Mononuclear cell (primary cell): Measurements from ENCODE around the gene WDR82. TPM values are rescaled to one million over a fixed set of nuclear protein-coding genes. Genes with fewer than 3 reads are reported as not detected.
"Not testable (repeated sequence)": the region's sequence is repeated elsewhere in the genome, so short reads cannot be mapped to it uniquely, and the experiment has no call there.

Source experiments
- H3K27me3 ChIP-seq: 2 replicates; pipeline ENCODE4 v1.6.0; 2011; ENCODE audit warnings: low read length, control low read depth; ENCODE audit not compliant: insufficient read depth
- H3K4me1 ChIP-seq: 2 replicates; pipeline ENCODE4 v1.5.1; 2011; ENCODE audit warnings: mild to moderate bottlenecking, low read length, control low read depth; ENCODE audit not compliant: insufficient read depth
- H3K4me3 ChIP-seq: 2 replicates; pipeline ENCODE4 v1.5.1; 2011; ENCODE audit warnings: mild to moderate bottlenecking, low read length, moderate library complexity
- H3K9me3 ChIP-seq: 2 replicates; pipeline ENCODE4 v1.5.1; 2011; ENCODE audit warnings: low read depth, mild to moderate bottlenecking, control low read depth, low read length
- total RNA-seq: library from RNA; depleted of rRNA; stranded (reverse); fragments of >200 nt; gene quantifications from one replicate; pipeline ENCODE4 v1.2.3, GENCODE V29; 2012

Gene WDR82
- total RNA-seq, 1 donor, result 85.5 TPM

DNA sequence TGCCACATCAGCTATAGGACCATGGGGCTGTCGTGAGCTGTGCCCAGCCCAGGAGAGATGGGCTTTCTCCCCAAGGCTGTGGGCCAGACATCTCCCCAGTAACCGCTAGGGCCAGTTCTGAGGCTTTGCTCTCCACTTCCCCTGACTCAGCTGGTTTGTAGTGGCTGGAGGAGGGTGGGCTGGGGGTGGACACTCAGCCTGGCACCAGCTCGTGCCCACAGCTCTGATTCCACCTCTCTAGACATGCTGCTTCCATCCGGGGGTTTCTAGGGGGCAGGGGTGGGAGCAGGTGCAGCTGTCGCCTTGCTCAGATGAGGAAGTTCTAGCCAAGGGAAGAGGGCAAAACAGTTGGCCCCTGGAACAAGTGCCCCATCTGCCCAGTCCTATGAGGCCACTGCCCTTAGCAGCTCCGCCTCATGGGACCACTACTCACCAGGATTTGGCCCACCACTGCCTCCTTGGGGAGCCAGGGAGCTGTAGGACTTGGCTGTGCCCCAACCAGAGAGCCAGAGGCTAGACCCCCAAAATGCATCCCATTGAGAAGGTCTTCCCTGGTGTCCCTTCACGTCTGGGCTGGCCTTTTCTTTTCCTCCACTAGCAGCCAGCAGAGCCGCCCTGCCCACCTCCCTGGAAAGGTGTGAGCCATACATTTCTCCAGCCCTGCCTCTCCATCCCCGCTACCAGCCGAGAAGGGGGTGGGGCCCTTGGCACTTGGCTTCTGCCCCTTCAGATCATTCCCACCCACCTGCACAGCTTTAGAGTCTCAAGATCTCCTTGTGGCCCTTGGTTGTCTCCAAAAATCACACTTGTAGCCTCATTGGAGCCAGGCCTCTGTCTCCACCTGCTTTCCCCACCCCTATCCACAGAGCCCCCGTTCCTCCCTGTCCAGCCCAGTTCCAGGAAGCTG lies 19.0 kb upstream of the WDR82 start:
- Histone ChIP-seq H3K27me3 (no peaks in the 10 kb centered on the region), H3K4me3 (no peak overlapping the region), H3K4me1 (no peaks in the 10 kb centered on the region), H3K9me3 (no peaks in the 10 kb centered on the region)

DNA sequence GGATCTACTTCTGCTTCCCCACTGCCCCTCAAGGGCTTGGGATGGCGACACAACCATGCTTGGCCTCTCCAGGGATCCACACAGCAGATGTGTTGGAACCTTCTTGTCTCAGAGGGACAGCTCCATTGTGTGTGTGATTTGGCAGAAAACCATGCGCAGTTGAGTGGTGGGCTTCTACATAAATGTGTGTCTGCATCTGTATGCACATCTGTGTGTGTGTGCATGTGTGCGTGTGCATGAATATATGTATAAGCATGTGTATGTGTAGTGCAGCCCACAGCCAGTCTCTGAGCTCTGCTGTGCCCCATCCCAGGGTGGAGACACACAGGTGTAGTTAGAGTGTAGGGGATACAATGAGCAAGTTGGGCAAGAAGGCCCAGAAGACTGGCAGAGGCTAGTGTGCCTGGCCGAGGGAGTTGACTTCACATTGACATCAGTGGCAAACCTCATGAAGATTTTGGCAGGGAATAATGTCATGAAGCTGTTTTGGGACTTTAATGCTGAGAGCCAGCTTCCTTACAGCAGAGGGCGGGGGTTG lies 17.3 kb upstream of the WDR82 start:
- Histone ChIP-seq H3K9me3 (no peaks in the 10 kb centered on the region), H3K4me3 (no peak overlapping the region), H3K4me1 (no peaks in the 10 kb centered on the region), H3K27me3 (no peaks in the 10 kb centered on the region)

DNA sequence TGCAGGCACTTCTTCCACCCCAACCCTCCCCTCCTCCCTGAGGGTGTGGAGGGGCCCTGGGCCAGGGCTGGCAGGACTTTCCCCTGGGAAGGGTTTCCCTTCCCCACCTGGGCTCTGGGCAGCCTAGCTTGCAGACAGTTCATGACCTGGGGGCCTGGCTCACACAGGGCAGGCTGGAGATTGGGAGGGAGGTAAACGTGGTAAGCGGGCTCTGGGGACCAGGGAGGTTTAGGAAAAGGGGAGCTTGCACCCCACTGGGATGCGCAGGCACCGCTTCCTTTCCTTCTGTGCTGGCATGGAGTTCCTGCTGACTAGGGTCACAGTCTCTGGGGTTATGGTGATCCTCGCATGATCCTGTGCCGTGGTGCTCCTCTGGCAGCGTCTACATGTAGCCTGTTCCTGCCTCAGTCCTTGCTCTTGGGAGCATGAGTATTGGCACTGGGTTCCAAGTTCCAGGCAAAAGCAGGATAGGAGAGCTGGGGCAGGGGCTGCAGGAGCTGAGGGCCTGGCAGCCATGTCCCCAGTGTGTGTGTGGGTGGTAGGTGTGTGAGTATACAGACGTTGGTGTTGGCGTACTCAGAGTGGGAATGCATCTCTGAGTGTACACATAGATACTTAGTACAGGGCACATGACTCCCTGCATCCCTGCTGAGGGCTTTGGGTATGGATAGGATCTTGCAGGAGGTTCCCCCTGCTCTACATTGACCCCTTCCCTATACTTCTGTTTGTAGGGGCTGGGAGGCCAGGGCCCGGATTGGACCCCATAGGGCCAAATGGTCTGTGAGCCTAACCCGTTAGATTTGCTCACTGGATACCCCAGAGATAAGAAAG lies 16.1 kb upstream of the WDR82 start:
- Histone ChIP-seq H3K9me3 (no peaks in the 10 kb centered on the region), H3K4me1 (peaks cover 1% of the 10 kb centered on the region), H3K4me3 (no peak overlapping the region), H3K27me3 (no peaks in the 10 kb centered on the region)

DNA sequence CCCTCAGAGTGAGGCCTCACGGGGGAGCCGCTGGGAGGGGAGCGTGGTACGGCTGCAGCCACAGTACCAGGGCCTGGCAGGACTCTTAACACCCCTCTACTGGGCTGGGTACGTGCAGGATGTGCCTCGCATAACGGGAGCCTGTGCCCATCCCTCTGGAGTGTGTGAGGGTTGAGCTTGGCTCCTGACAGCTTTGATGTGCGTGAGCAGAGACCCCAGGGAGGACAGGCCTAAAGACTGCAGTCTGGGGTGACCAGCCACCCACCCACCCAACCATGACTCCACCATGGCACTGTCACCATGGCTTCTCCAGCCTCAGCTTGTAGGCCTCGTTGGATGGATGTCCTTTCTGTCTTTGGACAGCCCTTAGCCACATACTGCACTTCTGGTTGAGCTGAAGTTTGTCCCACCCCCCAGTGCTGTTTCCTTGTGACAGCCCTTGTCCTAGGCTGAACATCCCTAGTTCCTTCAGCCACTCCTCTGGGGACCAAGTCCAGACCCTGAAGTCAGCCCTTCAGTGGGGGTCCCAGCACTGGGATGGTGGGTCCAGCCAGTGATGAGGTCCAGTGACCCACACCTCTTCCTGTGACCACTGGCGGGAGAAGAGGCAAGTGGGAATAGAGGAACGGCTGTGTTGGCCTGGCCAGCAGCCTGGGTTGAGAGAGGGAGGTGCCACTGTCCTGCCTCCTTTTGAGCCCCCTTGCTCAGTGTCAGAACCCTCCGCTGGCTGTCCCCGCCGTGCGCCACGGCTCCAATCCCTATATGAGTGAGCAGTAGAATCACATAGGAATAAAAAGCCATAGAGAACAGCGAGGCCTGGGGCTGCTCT lies 15.3 kb upstream of the WDR82 start:
- H3K4me1 ChIP-seq, result peaks cover 10% of the 10 kb centered on the region
- no peaks in the 10 kb centered on the region for H3K9me3 ChIP-seq
- no peak overlapping the region for H3K4me3 ChIP-seq
- H3K27me3 ChIP-seq, result no peaks in the 10 kb centered on the region

DNA sequence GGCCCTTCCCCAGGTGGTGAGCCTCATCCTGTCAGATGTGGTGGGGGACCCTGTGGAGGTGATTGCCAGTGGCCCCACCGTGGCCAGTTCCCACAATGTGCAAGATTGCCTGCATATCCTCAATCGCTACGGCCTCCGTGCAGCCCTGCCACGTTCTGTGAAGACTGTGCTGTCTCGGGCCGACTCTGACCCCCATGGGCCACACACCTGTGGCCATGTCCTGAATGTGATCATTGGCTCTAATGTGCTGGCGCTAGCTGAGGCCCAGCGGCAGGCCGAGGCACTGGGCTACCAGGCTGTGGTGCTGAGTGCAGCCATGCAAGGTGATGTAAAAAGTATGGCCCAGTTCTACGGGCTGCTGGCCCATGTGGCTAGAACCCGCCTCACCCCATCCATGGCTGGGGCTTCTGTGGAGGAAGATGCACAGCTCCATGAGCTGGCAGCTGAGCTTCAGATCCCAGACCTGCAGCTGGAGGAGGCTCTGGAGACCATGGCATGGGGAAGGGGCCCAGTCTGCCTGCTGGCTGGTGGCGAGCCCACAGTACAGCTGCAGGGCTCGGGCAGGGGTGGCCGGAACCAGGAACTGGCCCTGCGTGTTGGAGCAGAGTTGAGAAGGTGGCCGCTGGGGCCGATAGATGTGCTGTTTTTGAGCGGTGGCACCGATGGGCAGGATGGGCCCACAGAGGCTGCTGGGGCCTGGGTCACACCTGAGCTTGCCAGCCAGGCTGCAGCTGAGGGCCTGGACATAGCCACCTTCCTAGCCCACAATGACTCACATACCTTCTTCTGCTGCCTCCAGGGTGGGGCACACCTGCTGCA lies 14.0 kb upstream of the WDR82 start:
- Histone ChIP-seq H3K27me3 (no peaks in the 10 kb centered on the region), H3K4me3 (no peak overlapping the region), H3K4me1 (peaks cover 16% of the 10 kb centered on the region), H3K9me3 (no peaks in the 10 kb centered on the region)

DNA sequence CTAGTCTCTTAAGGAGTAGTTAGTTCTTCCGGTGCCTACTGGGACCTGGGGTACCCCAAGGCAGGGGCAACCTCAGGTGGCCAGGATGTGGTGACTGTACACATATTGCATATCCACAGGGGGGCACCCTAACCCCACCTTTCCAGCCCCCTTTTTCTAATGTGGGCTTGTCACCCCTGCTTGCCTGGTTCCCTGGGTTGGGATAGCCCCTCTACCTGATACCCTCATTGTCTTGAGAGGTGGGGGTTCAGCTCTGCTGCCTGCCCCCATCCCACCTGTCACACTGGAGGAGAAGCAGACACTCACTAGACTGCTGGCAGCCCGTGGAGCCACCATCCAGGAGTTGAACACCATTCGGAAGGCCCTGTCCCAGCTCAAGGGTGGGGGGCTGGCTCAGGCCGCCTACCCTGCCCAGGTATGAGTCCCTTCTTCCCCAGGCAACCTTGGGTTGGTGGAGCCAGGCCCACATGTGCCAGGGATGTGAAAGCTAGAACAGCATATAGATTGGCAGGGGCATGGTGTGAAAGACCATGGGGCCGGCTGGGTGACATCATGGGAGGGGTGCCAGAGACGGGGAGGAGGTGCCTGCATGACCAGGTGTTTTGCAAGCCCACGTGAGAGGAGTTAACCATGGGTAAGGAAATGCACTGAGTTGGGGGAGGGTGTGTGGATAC lies 13.2 kb upstream of the WDR82 start:
- peaks cover 22% of the 10 kb centered on the region for H3K4me1 ChIP-seq
- no peak overlapping the region for H3K4me3 ChIP-seq
- H3K27me3 ChIP-seq, result no peaks in the 10 kb centered on the region
- H3K9me3 ChIP-seq, result no peaks in the 10 kb centered on the region

DNA sequence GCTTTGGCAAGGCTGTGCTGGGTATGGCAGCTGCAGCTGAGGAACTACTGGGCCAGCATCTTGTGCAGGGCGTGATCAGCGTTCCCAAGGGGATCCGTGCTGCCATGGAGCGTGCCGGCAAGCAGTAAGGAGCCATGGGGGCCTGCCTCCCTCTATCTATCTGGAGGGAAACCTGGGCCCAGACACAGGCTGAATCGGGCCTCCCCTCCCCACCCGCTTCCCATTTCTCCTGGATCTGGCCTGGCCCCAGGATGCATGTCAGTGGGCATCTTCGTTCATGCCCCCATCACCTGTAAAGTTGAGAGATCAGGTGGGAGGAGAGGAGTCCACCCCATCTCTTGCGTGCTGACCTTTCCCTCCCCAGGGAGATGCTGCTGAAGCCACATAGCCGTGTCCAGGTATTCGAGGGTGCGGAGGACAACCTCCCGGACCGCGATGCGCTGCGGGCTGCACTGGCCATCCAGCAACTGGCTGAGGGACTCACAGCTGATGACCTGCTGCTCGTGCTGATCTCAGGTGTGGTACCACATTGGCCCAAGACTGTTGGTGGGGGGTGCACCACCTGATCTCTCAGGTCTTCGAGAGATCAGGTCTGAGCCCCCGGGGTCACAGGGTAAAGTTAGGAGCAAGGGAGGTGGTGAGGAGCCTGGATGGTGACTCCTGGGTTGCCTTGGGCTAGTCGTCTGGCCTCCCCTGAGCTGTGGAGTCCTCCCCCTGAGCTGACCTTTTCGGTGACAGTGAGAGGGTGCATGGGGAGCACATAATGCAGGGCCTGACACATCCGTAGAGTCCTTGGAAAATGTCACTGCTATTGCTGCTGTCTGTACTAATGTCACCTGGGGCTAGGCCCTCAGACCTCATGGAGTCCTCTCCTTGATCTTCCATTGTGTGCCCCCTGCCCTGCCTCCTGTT lies 12.4 kb upstream of the WDR82 start:
- Histone ChIP-seq H3K4me1 (peaks cover 24% of the 10 kb centered on the region), H3K27me3 (no peaks in the 10 kb centered on the region), H3K4me3 (no peak overlapping the region), H3K9me3 (no peaks in the 10 kb centered on the region)

DNA sequence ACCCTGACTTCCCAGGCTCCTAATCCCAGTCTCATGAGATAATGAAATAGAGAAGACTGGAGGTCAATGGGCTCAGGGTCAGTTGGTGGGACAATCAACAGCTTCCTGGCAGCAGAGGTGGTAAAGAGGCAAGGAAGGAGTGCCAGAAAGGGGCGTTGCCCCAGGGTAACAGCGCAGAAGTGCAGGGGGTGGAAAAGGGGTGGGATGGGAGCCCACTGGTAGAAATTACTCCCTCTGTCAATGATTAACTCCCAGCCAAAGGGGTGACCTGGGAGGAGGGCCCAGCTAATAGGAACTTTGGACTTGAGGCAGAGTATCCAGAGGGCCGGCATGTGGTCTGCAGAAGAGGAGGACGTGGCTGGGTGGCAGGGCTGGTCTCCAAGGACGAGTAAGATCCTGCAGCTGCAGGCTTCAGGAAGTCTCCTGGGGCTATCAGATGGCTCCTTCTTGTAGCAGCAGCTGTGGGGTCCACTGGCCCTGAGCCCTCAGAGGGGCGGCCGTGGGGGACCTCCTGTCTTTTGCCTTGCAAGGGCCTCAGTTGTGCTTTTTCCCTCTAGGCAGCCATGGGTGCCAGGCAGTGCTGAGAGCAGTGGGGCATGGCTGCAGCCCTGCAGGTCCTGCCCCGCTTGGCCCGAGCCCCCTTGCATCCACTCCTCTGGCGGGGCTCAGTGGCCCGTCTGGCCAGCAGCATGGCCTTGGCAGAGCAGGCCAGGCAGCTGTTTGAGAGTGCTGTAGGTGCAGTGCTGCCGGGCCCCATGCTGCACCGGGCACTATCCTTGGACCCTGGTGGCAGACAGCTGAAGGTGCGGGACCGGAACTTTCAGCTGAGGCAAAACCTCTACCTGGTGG lies 11.5 kb upstream of the WDR82 start:
- no peak overlapping the region for H3K4me3 ChIP-seq
- H3K4me1 ChIP-seq, result peaks cover 24% of the 10 kb centered on the region
- H3K27me3 ChIP-seq, result no peaks in the 10 kb centered on the region
- no peaks in the 10 kb centered on the region for H3K9me3 ChIP-seq

DNA sequence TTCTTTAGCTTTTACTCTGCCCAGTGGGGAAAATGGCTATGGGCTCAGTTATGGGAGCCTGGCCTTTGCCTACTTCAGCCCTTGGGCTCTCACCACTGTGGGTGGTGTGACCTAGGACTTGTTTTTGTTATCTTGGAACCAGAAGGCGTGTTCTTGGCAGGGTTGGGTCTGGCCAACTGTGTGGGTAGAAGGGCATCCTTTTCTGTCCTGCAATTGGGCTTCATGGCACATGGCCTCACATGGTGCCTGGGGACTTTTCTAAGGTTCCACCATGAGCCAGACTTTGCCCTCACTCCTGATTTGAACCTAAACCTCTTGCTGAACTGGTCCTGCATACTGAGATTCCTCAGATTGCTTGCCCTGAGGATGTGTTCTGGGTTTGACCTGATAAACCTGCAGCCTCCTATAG lies 10.9 kb upstream of the WDR82 start:
- H3K4me3 ChIP-seq, result no peak overlapping the region
- peaks cover 24% of the 10 kb centered on the region for H3K4me1 ChIP-seq
- H3K27me3 ChIP-seq, result no peaks in the 10 kb centered on the region
- H3K9me3 ChIP-seq, result no peaks in the 10 kb centered on the region

DNA sequence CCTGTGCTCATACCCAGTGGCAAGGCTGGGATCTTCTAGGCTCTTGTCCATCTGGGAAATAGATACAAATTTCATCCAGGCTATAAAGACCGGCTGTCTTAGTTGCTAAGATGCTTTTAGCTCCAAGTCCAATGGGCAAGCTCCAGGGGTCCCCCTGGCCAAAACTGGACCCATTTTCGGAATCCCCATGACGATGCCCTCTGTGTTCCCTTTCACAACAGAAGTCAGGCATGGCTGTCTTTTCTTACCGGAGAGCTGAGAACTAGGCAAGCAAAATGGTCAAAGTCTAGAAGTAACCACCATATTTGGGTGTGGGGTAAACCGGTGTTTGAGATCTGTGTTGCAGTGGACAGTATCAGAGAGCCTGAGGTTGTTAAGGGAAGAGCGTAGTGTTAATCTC lies 10.2 kb upstream of the WDR82 start:
- H3K4me3 ChIP-seq, result peak overlapping the region; percentile 98
- no peaks in the 10 kb centered on the region for H3K27me3 ChIP-seq
- H3K4me1 ChIP-seq, result peaks cover 24% of the 10 kb centered on the region
- H3K9me3 ChIP-seq, result no peaks in the 10 kb centered on the region

DNA sequence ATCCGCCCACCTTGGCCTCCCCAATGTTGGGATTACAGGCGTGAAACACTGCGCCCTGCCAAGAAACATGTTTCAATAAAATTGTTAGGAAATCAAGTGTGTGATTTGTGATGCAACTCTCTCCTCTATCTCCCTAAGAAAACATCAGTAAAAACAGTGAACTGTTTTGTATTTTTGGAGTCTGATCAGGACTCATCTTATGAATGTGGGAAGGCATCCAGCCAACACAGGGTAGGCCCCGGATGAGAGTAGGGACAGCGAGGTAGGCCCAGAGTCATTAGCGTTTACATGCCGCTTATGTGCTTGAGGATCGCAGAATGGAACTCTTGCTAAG lies 8.3 kb upstream of the WDR82 start:
- H3K4me1 ChIP-seq, result peaks cover 41% of the 10 kb centered on the region
- no peaks in the 10 kb centered on the region for H3K27me3 ChIP-seq
- H3K9me3 ChIP-seq, result no peaks in the 10 kb centered on the region
- peak overlapping the region; percentile 98 for H3K4me3 ChIP-seq

DNA sequence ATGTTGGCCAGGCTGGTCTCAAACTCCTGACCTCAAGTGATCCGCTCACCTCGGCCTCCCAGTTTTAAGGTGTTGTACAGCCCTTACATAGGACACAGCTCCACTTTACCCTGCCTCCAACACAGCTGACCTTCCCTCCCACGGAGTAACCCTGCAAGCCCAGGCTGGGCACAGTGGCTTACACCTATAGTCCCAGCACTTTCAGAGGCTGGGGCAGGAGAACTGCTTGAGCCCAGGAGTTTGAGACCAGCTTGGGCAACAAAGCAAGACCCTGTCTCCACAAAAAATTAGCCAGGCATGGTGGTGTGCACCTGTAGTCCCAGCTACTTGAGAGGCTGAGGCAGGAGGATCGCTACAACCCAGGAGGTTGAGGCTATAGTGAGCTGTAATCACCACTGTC lies 5.6 kb upstream of the WDR82 start:
- H3K27me3 ChIP-seq, H3K4me3 ChIP-seq, H3K9me3 ChIP-seq: not testable (repeated sequence)
- peaks cover 55% of the 10 kb centered on the region for H3K4me1 ChIP-seq
